GM18907 (cell line): ENCODE results near the gene AOX1.
"Not testable (repeated sequence)": the region's sequence is repeated elsewhere in the genome, so short reads cannot be mapped to it uniquely, and the experiment has no call there.

ENCODE experiments used
- ATAC-seq: cut with Tn5 transposase; IDR thresholded peaks from one replicate; pipeline ENCODE4 v1.9.1; 2021; ENCODE audit warnings: mild to moderate bottlenecking, moderate library complexity; ENCODE audit not compliant: unreplicated experiment

Gene AOX1

DNA sequence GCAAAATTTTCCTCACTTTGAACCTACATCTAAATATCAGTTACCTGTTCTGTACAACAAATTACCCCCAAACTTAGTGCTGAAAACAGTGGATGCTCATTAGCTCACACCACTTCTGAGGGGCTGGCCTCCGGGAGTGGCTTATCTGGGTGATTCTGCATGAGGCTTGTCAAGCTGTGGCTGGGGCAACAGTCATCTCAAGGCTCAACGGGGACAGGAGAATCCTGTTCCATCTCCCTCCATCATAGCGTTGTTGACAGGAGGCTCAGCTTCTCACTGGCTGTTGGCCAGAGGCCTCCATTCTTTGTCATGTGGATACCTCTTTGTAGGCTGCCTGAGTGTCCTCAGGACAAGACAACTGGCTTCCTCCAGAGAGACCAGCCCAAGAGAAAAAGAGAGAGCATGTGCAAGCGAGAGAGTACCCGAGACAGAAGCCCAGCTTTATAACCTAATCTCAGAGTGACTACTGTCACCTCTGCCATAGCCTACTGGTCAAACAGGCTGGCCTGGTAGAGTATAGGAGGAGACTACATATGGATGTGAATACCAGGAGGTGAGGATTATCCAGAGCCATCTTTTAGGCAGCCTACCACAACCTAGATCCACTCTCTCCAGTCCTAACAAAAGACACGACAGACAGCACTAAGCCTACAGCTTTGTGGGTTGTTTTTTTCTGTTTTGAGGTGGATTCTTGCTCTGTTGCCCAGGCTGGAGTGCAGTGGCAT lies 79.1 kb downstream of the AOX1 start:
- no peak for ATAC-seq

DNA sequence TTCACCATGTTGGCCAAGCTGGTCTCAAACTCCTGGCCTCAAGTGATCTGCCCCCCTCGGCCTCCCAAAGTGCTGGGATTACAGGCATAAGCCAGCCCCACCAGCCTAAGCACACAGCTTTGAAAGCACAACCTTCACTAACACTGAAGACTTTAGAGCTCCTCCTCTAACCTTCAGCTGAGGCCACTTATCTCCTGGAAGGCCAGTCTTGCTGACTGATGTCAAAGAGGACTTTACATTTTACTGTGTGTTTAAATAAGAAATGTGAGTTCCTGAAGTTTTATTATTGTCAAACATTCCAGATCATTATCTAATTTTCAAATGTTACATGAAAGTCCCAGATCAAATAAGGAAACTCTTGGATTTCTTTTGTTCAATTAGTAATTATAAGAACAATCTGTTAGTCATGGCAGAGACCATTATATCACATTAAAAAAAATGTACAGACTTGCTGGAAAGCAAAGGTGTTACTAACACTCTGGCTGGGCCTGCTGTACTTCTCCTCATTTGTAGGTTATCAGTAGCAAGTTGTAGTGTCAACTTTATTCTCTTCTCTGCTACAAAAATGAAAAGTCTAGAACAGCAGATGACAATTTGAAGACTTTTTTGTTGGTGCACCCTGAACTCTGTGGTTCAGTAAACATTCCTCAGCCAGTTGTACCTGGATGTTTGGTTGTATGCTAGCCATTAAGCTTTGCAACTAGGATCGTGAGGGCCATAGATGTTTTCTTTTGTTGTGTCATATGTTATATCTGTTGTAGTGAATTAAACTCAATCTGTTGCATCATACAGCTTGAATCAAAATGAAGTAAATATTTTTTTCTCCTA lies 80.0 kb downstream of the AOX1 start:
- ATAC-seq = no peak

GRCh38 chr2:200667413-200667812 lies 81.6 kb downstream of the AOX1 start:
- ATAC-seq = no peak

- no peak for ATAC-seq
These were observed 82.7 kb downstream of the AOX1 start for GRCh38 chr2:200668478-200668877.

DNA sequence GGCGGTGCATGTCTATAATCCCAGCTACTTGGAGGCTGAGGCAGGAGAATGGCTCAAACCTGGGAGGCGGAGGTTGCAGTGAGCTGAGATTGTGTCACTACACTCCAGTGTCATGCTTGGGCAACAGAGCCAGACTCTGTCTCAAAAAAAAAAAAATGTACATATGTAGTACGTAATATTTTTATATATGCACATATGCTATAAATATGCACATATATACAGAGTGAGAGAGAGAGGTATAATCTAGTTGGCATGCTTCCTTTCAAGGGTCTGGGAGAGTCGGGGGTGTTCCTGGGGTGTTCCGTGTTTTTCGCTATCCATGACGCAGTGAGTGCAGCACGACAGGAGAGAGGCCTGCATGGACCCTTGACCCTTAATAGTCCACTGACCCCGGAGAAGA lies 83.5 kb downstream of the AOX1 start:
- ATAC-seq = no peak

DNA sequence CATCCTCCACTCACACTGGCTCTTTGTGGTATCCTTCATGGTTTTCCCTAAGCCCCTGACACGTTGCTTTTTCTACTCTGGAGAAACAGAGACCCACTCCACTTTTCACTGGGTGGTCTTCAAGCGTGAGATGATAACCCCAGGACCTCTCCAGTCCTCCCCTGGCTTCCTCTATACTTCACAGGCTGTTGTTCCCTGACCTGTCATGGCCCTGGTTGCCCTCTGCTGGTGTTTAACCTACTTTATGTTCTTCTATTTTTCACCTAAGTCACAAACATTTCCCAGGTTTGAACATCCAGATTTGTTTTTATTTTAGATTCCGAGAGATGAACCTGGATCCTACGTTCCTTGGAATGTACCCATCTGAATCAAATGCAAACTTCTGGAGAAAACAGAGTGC lies 84.5 kb downstream of the AOX1 start:
- ATAC-seq = no peak

GRCh38 chr2:200670751-200671150 lies 84.9 kb downstream of the AOX1 start:
- no peak for ATAC-seq

- no peak for ATAC-seq
These were observed 87.4 kb downstream of the AOX1 start for GRCh38 chr2:200673191-200673590.

- ATAC-seq = no peak
These were observed 89.0 kb downstream of the AOX1 start for GRCh38 chr2:200674837-200675236.

DNA sequence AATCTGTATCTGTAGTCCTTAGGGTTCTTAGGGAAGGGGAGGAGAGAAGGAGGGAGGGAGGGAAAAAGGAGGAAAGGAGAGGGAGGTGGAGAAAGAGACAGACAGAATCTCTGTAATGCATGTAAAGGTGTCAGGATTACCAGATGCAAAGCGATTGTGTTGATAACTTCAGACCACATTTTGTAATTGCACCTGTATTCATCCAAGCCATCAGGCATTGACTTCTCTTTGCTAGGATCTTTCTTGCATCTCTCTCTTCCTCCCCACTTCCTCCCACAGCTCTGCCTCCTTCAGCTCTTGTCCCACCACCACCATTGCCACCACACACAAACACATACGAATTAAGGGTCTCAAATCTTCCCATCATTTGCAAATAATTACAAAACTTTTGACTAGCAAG lies 91.4 kb downstream of the AOX1 start:
- no peak for ATAC-seq

GRCh38 chr2:200677721-200678532 lies 92.1 kb downstream of the AOX1 start:
- no peak for ATAC-seq

- no peak for ATAC-seq
These were observed 93.3 kb downstream of the AOX1 start for GRCh38 chr2:200679127-200679526.

DNA sequence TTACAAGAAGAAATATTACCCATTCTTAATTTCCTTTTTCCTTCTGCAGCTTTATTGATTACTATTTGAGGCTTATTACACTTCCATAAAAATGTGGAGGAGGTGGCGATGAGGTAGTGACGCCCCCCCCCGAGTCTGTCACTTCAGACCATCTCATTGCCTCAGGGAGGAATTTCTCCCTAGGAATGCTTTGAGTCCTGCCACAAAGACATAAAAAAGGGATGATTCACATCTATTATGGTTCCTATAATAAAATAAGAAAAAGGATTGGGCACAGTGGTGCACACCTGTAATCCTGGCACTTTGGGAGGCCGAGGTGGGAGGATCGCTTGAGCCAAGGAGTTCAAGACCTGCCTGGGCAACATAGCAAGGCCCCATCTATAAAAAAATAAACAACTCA lies 93.7 kb downstream of the AOX1 start:
- no peak for ATAC-seq

GRCh38 chr2:200681697-200682096 lies 95.9 kb downstream of the AOX1 start:
- ATAC-seq = no peak

- ATAC-seq = not testable (repeated sequence)
These were observed 96.6 kb downstream of the AOX1 start for GRCh38 chr2:200682407-200682806.

DNA sequence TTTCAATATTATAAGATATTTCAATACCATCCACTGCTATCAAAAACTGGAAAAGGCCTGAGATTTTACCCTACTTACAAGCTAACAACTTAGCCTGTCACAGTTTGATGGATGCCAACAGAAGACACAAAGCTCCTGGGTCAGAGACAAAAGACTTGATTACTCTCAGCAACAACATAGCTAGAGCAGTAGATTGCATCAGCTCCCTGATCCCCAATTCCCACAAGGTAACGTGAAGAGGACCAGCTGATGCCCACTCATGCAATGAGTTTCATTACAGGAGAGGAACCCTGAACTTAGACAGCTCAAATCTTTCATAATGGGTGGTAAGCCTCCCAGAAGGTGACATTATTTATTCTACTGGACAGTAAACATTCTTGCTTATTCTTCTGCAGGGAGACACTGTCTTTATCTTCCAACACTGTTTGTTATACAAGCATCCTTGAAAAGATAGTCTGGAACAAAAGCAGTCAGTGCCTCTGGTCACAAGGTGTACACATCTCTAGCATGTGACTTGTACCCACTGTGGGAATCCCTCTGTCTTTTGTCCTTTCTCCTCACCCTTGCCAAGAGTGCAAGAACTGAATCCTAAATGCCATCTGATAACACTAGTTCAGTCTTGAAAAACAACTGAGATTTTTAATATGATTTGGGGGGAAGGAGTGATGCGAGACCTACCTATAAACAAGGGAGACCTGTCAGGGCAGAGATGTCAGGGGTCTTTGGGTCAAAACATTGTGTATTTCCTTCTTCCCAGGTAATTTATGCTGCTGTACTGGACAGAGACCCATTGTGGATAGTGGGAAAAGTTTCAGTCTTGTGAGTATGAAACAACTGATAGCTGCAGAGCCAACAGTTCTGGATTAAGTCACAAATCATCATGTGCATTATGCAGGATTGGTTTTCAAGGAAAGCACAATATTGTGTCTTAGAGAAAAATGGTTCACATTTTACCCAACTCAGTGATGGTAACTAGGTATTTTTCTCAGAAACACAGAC lies 102.4 kb downstream of the AOX1 start:
- ATAC-seq = no peak

- no peak for ATAC-seq
These were observed 103.3 kb downstream of the AOX1 start for GRCh38 chr2:200689115-200689514.

GRCh38 chr2:200693836-200694470 lies 108.1 kb downstream of the AOX1 start:
- no peak for ATAC-seq

DNA sequence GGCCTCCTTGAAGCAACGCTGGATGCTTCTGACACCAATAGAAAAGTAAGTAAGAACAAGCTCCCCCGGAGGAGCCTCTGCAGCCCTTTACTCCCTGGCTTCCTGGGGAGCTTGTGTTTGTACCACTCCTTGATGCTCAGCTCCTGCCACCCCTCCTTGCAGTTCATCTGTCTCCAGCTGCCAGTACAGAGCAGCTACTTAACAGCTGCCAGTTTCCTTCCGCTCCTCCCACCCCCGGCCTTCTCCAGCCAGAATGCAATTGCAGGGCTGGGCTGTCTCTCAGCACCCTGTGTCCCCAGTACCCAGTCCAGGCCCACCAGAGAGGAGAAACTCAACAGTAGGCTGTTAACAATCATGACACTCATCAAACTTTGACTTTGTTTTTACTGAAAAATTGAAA lies 109.4 kb downstream of the AOX1 start:
- no peak for ATAC-seq

- ATAC-seq = no peak
These were observed 109.8 kb downstream of the AOX1 start for GRCh38 chr2:200695601-200696000.
